PC-3 (cell line): Measurements from ENCODE around the gene DCP2. TPM values are rescaled to one million over a fixed set of nuclear protein-coding genes. Genes with fewer than 3 reads are reported as not detected.

Experiments
- ATAC-seq: fragments of 200-7000 bp; cut with Tn5 transposase; 2 replicates; pipeline ENCODE4 v1.9.1; 2020; ENCODE audit warnings: mild to moderate bottlenecking, moderate library complexity
- BruUV-seq: library from RNA; stranded (reverse); fragments of 400-500 nt; replicated peaks from 2 replicates; lab custom pipeline; 2021; lab: Mats Ljungman, UMichigan
- CTCF ChIA-PET: fragments of 300-600 bp; sonication (Branson Sonifier 250); formaldehyde crosslinking; loops from one replicate; lab custom pipeline; 2022; ENCODE audit warnings: antibody characterized with exemption; lab: Charles Lee
- POLR2A ChIA-PET: fragments of 300-600 bp; sonication (Branson Sonifier 250); formaldehyde crosslinking; loops from one replicate; lab custom pipeline; 2022; ENCODE audit warnings: antibody characterized with exemption; ENCODE audit not compliant: unreplicated experiment; lab: Charles Lee
- DNase-seq: peaks from one replicate; pipeline ENCODE4 v3.0.0-alpha.2; 2015
- H2AFZ ChIP-seq: fragments of 300-600 bp; sonication (generic); 2 replicates; pipeline ENCODE4 v1.6.0; 2016; ENCODE audit warnings: antibody characterized with exemption, low read length
- H3F3A ChIP-seq: fragments of 300-600 bp; sonication (generic); one replicate; pipeline ENCODE4 v1.6.0; 2017; ENCODE audit warnings: antibody characterized with exemption, low read length, control low read depth, mild to moderate bottlenecking; ENCODE audit not compliant: unreplicated experiment
- H3K27ac ChIP-seq: fragments of 300-600 bp; sonication (generic); 2 replicates; pipeline ENCODE4 v1.5.1; 2016; ENCODE audit warnings: mild to moderate bottlenecking, low read length
- H3K27me3 ChIP-seq: fragments of 300-600 bp; sonication (generic); 2 replicates; pipeline ENCODE4 v1.6.1; 2016; ENCODE audit warnings: low read length, mixed read lengths
- H3K36me3 ChIP-seq: fragments of 300-600 bp; sonication (generic); 2 replicates; pipeline ENCODE4 v1.6.1; 2016; ENCODE audit warnings: low read depth, mixed run types, low read length, mixed read lengths
- H3K4me1 ChIP-seq: fragments of 300-600 bp; sonication (generic); 2 replicates; pipeline ENCODE4 v1.5.1; 2016; ENCODE audit warnings: low read length; ENCODE audit not compliant: insufficient read depth
- H3K4me2 ChIP-seq: fragments of 300-600 bp; sonication (generic); 2 replicates; pipeline ENCODE4 v1.6.0; 2016; ENCODE audit warnings: low read length
- H3K4me3 ChIP-seq: fragments of 300-600 bp; sonication (generic); 2 replicates; pipeline ENCODE4 v1.5.1; 2016; ENCODE audit warnings: mild to moderate bottlenecking, low read length, mixed read lengths
- H3K79me2 ChIP-seq: fragments of 300-600 bp; sonication (generic); 2 replicates; pipeline ENCODE4 v1.6.1; 2017; ENCODE audit warnings: low read length, mixed read lengths
- H3K9ac ChIP-seq: fragments of 300-600 bp; sonication (generic); 2 replicates; pipeline ENCODE4 v1.6.0; 2016; ENCODE audit warnings: mild to moderate bottlenecking, low read length
- H3K9me2 ChIP-seq: fragments of 300-600 bp; sonication (generic); replicated peaks from 2 replicates; pipeline ENCODE4 v1.6.1; 2016; ENCODE audit warnings: mixed run types, low read length, mixed read lengths
- H3K9me3 ChIP-seq: fragments of 300-600 bp; sonication (generic); 2 replicates; pipeline ENCODE4 v1.6.1; 2016; ENCODE audit warnings: low read length, mixed read lengths
- H4K20me1 ChIP-seq: fragments of 300-600 bp; sonication (generic); 2 replicates; pipeline ENCODE4 v1.6.1; 2016; ENCODE audit warnings: low read length, mixed read lengths
- CTCF ChIP-seq: fragments of 300-600 bp; sonication (generic); conservative IDR thresholded peaks from 2 replicates; pipeline ENCODE4 v1.5.1; 2017; ENCODE audit warnings: antibody characterized with exemption, low read depth, mild to moderate bottlenecking, low read length
- EZH2 ChIP-seq: fragments of 300-600 bp; sonication (generic); IDR thresholded peaks from one replicate; pipeline ENCODE4 v1.6.1; 2017; ENCODE audit warnings: antibody characterized with exemption, mild to moderate bottlenecking, low read length; ENCODE audit not compliant: unreplicated experiment
- EZH2phosphoT487 ChIP-seq: fragments of 300-600 bp; sonication (generic); IDR thresholded peaks from 2 replicates; pipeline ENCODE4 v1.6.1; 2018; ENCODE audit warnings: mild to moderate bottlenecking, antibody characterized with exemption, low read length, borderline replicate concordance
- intact Hi-C: fragments of 100-400 bp; cut with micrococcal nuclease; formaldehyde crosslinking; loops from 2 replicates; pipeline ENCODE4 v1.9.0; 2023
- total RNA-seq: library from RNA; depleted of rRNA; stranded (reverse); fragments of >200 nt; gene quantifications from 2 replicates; pipeline ENCODE4 v1.2.3, GENCODE V29; 2014

The DCP2 gene
- total RNA-seq, 1 experiment from 2014 or later, result 33.6 TPM

- H3K9me3 ChIP-seq, result no peaks in the 10 kb centered on the region
- H3K4me2 ChIP-seq, result no peak overlapping the region
- H3K4me1 ChIP-seq, result peaks cover 56% of the 10 kb centered on the region
- H4K20me1 ChIP-seq, result no peaks in the 10 kb centered on the region
- H3K27me3 ChIP-seq, result no peaks in the 10 kb centered on the region
- peaks cover 10% of the 10 kb centered on the region; the same call in 1 of the 2 replicates for H3K36me3 ChIP-seq
- no TSS peak for BruUV-seq
- ATAC-seq (peak; percentile 10; the same call in 1 of the 2 replicates), DNase-seq (peak; percentile 51)
- no peak overlapping the region for H3K9ac ChIP-seq
- TF ChIP-seq EZH2phosphoT487 (no peak), CTCF (no peak), EZH2 (no peak)
- 0 out of 2 replicates have a peak, but pooled peaks cover 13% of the 10 kb centered on the region for H3K79me2 ChIP-seq
- H3F3A ChIP-seq, result no peaks in the 10 kb centered on the region
- H3K27ac ChIP-seq, result peak overlapping the region; percentile 95
- POLR2A ChIA-PET, result no interaction called here
- H2AFZ ChIP-seq, result no peak overlapping the region
- intact Hi-C loops, result no loop called here
- no peaks in the 10 kb centered on the region for H3K9me2 ChIP-seq
- H3K4me3 ChIP-seq, result no peak overlapping the region
- CTCF ChIA-PET, result no interaction called here
Observed at GRCh38 chr5:113017881-113018635, 41.5 kb downstream of the DCP2 start.

- Histone ChIP-seq H3K9me2 (no peaks in the 10 kb centered on the region), H3K4me1 (peaks cover 59% of the 10 kb centered on the region), H3K79me2 (0 out of 2 replicates have a peak, but pooled peaks cover 13% of the 10 kb centered on the region), H4K20me1 (no peaks in the 10 kb centered on the region), H3F3A (no peaks in the 10 kb centered on the region), H3K4me2 (peak overlapping the region; percentile 74), H2AFZ (no peak overlapping the region), H3K4me3 (peak overlapping the region; percentile 37), H3K36me3 (0 out of 2 replicates have a peak, but pooled peaks cover 4% of the 10 kb centered on the region), H3K9me3 (no peaks in the 10 kb centered on the region), H3K9ac (peak overlapping the region; percentile 54), H3K27me3 (no peaks in the 10 kb centered on the region), H3K27ac (peak overlapping the region; percentile 95)
- DNase-seq (peak; percentile 93), ATAC-seq (peak; percentile 90)
- intact Hi-C loops, result no loop called here
- POLR2A ChIA-PET, result interaction anchor here (0.6 to 0.7 kb wide), 3 partner anchors 262 to 317 kb away, joined by 3 to 7 read pairs (median 3); no protein-coding TSS in a partner anchor
- TF ChIP-seq EZH2 (no peak), EZH2phosphoT487 (no peak), CTCF (no peak)
- BruUV-seq, result TSS peak; percentile 17
- CTCF ChIA-PET, result interaction anchor here (0.6 kb wide), 1 partner anchor 12 kb away, joined by 4 read pairs; no protein-coding TSS in a partner anchor
Observed at GRCh38 chr5:113020461-113021273, 44.1 kb downstream of the DCP2 start.
